Measurements from ENCODE around the gene AGRN. TPM values are rescaled to one million over a fixed set of nuclear protein-coding genes. Genes with fewer than 3 reads are reported as not detected.
"Not testable (repeated sequence)": the region's sequence is repeated elsewhere in the genome, so short reads cannot be mapped to it uniquely, and the experiment has no call there.

The AGRN gene
- total RNA-seq, 1 donor from 2014 or later, result 12.7 TPM

- intact Hi-C loops (cut with micrococcal nuclease), result no loop called here
Observed at GRCh38 chr1:1101503-1101902, 81.6 kb downstream of the AGRN start.

- intact Hi-C loops (cut with micrococcal nuclease), result not testable (repeated sequence)
Observed at GRCh38 chr1:1104152-1104551, 84.2 kb downstream of the AGRN start.

Other genes starting within 250 kb of the AGRN start
- gene SAMD11, start 96.2 kb upstream of the AGRN start, total RNA-seq, result not detected in 2 replicates
- 90.0 and 93.1 TPM in 2 replicates for gene NOC2L, start 60.9 kb upstream of the AGRN start, total RNA-seq
- 26.0 and 28.3 TPM in 2 replicates for gene KLHL17, start 59.5 kb upstream of the AGRN start, total RNA-seq
- 2.2 and 2.4 TPM in 2 replicates for gene PLEKHN1, start 53.6 kb upstream of the AGRN start, total RNA-seq
- gene PERM1, start 38.0 kb upstream of the AGRN start, total RNA-seq, result not detected in 2 replicates
- 0.39 and 0.46 TPM in 2 replicates for gene HES4, start 20.0 kb upstream of the AGRN start, total RNA-seq
- 210 and 211 TPM in 2 replicates for gene ISG15, start 6.6 kb upstream of the AGRN start, total RNA-seq
- not detected in 2 replicates for gene RNF223, start 54.2 kb downstream of the AGRN start, total RNA-seq
- gene C1orf159, start 96.0 kb downstream of the AGRN start, total RNA-seq, result 22.9 and 23.7 TPM in 2 replicates
- 1.7 and 3.7 TPM in 2 replicates for gene TTLL10, start 153.8 kb downstream of the AGRN start, total RNA-seq
- gene TNFRSF18, start 186.5 kb downstream of the AGRN start, total RNA-seq, result 175 and 176 TPM in 2 replicates
- gene TNFRSF4, start 194.0 kb downstream of the AGRN start, total RNA-seq, result 406 and 418 TPM in 2 replicates
- 161 and 167 TPM in 2 replicates for gene SDF4, start 211.9 kb downstream of the AGRN start, total RNA-seq
- 30.8 and 32.5 TPM in 2 replicates for gene B3GALT6, start 212.1 kb downstream of the AGRN start, total RNA-seq
- gene C1QTNF12, start 226.6 kb downstream of the AGRN start, total RNA-seq, result 1.5 and 3.5 TPM in 2 replicates

Measured in T-helper 1 cell treated with Interleukin-12 subunit alpha and Interleukin-12 subunit beta and Interleukin-4 antibody, amounts not matched to agents 30 ng/mL and 1 ng/mL, for 36 hours (primary cell).